SK-N-SH (cell line): ENCODE measurements around the gene PRIMPOL. TPM values are rescaled to one million over a fixed set of nuclear protein-coding genes. Genes with fewer than 3 reads are reported as not detected.
A peak's percentile ranks its signal among the peaks of the same experiment; 100 is the strongest.

Experiments
- CTCF ChIA-PET: fragments of 300-600, 350-600 bp; formaldehyde crosslinking; extraction: SDS; loops from one replicate; lab custom pipeline; 2021; lab: Yijun Ruan, JAX
- POLR2A ChIA-PET: fragments of 350-600 bp; sonication (Branson Sonifier 250); formaldehyde crosslinking; extraction: SDS; loops from one replicate; lab custom pipeline; 2020; ENCODE audit warnings: antibody characterized with exemption, inconsistent platforms; lab: Yijun Ruan, JAX
- DNase-seq: peaks from one replicate; pipeline ENCODE4 v3.0.0; 2012
- H2AFZ ChIP-seq: fragments of 200-600 bp; sonication (generic); 2 replicates; pipeline ENCODE4 v1.8.1; 2016; ENCODE audit warnings: antibody characterized with exemption, mild to moderate bottlenecking, low read depth
- H3F3A ChIP-seq: fragments of 200-600 bp; sonication (generic); replicated peaks from 2 replicates; pipeline ENCODE3; 2016; ENCODE audit warnings: antibody characterized with exemption, mild to moderate bottlenecking; ENCODE audit not compliant: insufficient read depth
- H3K27ac ChIP-seq, 2 experiments: fragments of 200-500 bp in 1 of 2; fragments of 200-600 bp in 1 of 2; sonication (Bioruptor generic) in 1 of 2; sonication (generic), shearing (Covaris generic) in 1 of 2; 2 replicates each; pipeline versions ENCODE4 v1.5.1 to v1.6.1; 2014 to 2016; ENCODE audit warnings: low read depth in 2 of 2, inconsistent platforms in 1 of 2, low read length in 1 of 2, mild to moderate bottlenecking in 1 of 2, mixed read lengths in 1 of 2
- H3K27me3 ChIP-seq: fragments of 200-600 bp; sonication (generic), shearing (Covaris generic); 2 replicates; pipeline ENCODE4 v1.6.1; 2016; ENCODE audit warnings: mixed run types; ENCODE audit not compliant: insufficient read depth
- H3K36me3 ChIP-seq, 2 experiments: fragments of 200-500 bp in 1 of 2; fragments of 200-600 bp in 1 of 2; sonication (Bioruptor generic) in 1 of 2; sonication (generic) in 1 of 2; replicated peaks in 1 of 2; 2 replicates each; pipeline versions ENCODE3 to v1.5.1; 2014 to 2016; ENCODE audit warnings: low read length in 1 of 2, mild to moderate bottlenecking in 1 of 2; ENCODE audit not compliant: insufficient read depth in 2 of 2, control insufficient read depth in 1 of 2
- H3K4me1 ChIP-seq, 2 experiments: fragments of 200-500 bp in 1 of 2; fragments of 200-600 bp in 1 of 2; sonication (Bioruptor generic) in 1 of 2; sonication (generic), shearing (Covaris generic) in 1 of 2; 2 replicates each; pipeline versions ENCODE4 v1.5.1 to v1.6.1; 2014 to 2016; ENCODE audit warnings: low read depth in 1 of 2, low read length in 1 of 2, mixed run types in 1 of 2; ENCODE audit not compliant: insufficient read depth in 2 of 2, control insufficient read depth in 1 of 2
- H3K4me2 ChIP-seq: fragments of 200-600 bp; sonication (generic), shearing (Covaris generic); 2 replicates; pipeline ENCODE4 v1.6.1; 2017; ENCODE audit warnings: mixed run types
- H3K4me3 ChIP-seq, 2 experiments: fragments of 200-500 bp in 1 of 2; fragments of 200-600 bp in 1 of 2; sonication (Bioruptor generic) in 1 of 2; sonication (generic), shearing (Covaris generic) in 1 of 2; 2 replicates each; pipeline versions ENCODE4 v1.5.1 to v1.8.1; 2014 to 2016; ENCODE audit warnings: low read depth in 2 of 2, inconsistent platforms in 1 of 2, low read length in 1 of 2, mild to moderate bottlenecking in 1 of 2, mixed read lengths in 1 of 2, moderate library complexity in 1 of 2
- H3K79me2 ChIP-seq: fragments of 200-600 bp; sonication (generic); 2 replicates; pipeline ENCODE4 v1.8.1; 2017; ENCODE audit warnings: mild to moderate bottlenecking; ENCODE audit not compliant: insufficient read depth
- H3K9ac ChIP-seq: fragments of 200-600 bp; sonication (generic); 2 replicates; pipeline ENCODE4 v1.6.1; 2017; ENCODE audit warnings: mixed run types
- H3K9me2 ChIP-seq: fragments of 200-600 bp; sonication (generic); 2 replicates; pipeline ENCODE4 v1.6.1; 2017; ENCODE audit warnings: mixed run types
- H3K9me3 ChIP-seq: fragments of 200-600 bp; sonication (generic); 2 replicates; pipeline ENCODE4 v1.6.1; 2017; ENCODE audit warnings: mixed run types, mild to moderate bottlenecking, moderate library complexity
- H4K20me1 ChIP-seq: fragments of 200-600 bp; sonication (generic); 2 replicates; pipeline ENCODE4 v1.6.1; 2017; ENCODE audit warnings: mild to moderate bottlenecking, mixed run types; ENCODE audit not compliant: insufficient read depth
- CHD2 ChIP-seq: fragments of 150-350 bp; IDR thresholded peaks from 2 replicates; pipeline ENCODE4 v1.6.1; 2018; ENCODE audit warnings: low read length; ENCODE audit not compliant: partially characterized antibody
- CTCF ChIP-seq: fragments of 200-600 bp; sonication (generic); IDR thresholded peaks from 2 replicates; pipeline ENCODE4 v1.6.1; 2017; ENCODE audit warnings: antibody characterized with exemption, mild to moderate bottlenecking, moderate library complexity
- ELF1 ChIP-seq: IDR thresholded peaks from 2 replicates; pipeline ENCODE4 v1.4.0; 2012
- FOSL2 ChIP-seq: IDR thresholded peaks from 2 replicates; pipeline ENCODE4 v1.4.0; 2012; ENCODE audit warnings: low read depth, mild to moderate bottlenecking, moderate library complexity, borderline replicate concordance
- FOXM1 ChIP-seq: IDR thresholded peaks from 2 replicates; pipeline ENCODE4 v1.4.0; 2012; ENCODE audit warnings: low read depth, mild to moderate bottlenecking
- GABPA ChIP-seq: IDR thresholded peaks from 2 replicates; pipeline ENCODE4 v1.4.0; 2012; ENCODE audit warnings: low read depth, mild to moderate bottlenecking
- IRF3 ChIP-seq: fragments of 150-350 bp; IDR thresholded peaks from 2 replicates; pipeline ENCODE4 v1.6.1; 2016; ENCODE audit warnings: mild to moderate bottlenecking, low read depth, low read length
- MAX ChIP-seq: IDR thresholded peaks from 2 replicates; pipeline ENCODE4 v1.4.0; 2012; ENCODE audit warnings: low read depth
- NRF1 ChIP-seq: IDR thresholded peaks from 2 replicates; pipeline ENCODE4 v1.6.1; 2012; ENCODE audit warnings: low read depth, mild to moderate bottlenecking, low read length
- PBX3 ChIP-seq: IDR thresholded peaks from 2 replicates; pipeline ENCODE4; 2012
- POLR2AphosphoS5 ChIP-seq: IDR thresholded peaks from 2 replicates; pipeline ENCODE4 v1.6.1; 2012; ENCODE audit warnings: low read depth, low read length
- RCOR1 ChIP-seq: fragments of 150-350 bp; IDR thresholded peaks from 2 replicates; pipeline ENCODE4 v1.6.1; 2017; ENCODE audit warnings: antibody characterized with exemption, low read length
- REST ChIP-seq: IDR thresholded peaks from 2 replicates; pipeline ENCODE4 v1.6.1; 2012; ENCODE audit warnings: mild to moderate bottlenecking, low read depth, low read length, moderate library complexity
- RFX5 ChIP-seq: IDR thresholded peaks from 2 replicates; pipeline ENCODE4 v1.6.1; 2012; ENCODE audit warnings: mild to moderate bottlenecking, improper control_type of control experiment, low read length
- RXRA ChIP-seq: IDR thresholded peaks from 2 replicates; pipeline ENCODE4 v1.4.0; 2012; ENCODE audit warnings: low read depth, mild to moderate bottlenecking, borderline replicate concordance
- SIN3A ChIP-seq: IDR thresholded peaks from 2 replicates; pipeline ENCODE4 v1.6.1; 2012; ENCODE audit warnings: low read depth, mild to moderate bottlenecking, low read length, moderate library complexity, borderline replicate concordance
- TEAD4 ChIP-seq: IDR thresholded peaks from 2 replicates; pipeline ENCODE4 v1.4.0; 2012; ENCODE audit warnings: mild to moderate bottlenecking, borderline replicate concordance; ENCODE audit not compliant: insufficient read depth
- USF1 ChIP-seq: IDR thresholded peaks from 2 replicates; pipeline ENCODE4 v1.4.0; 2012; ENCODE audit warnings: low read depth, borderline replicate concordance
- USF2 ChIP-seq: fragments of 150-350 bp; IDR thresholded peaks from 2 replicates; pipeline ENCODE4 v1.6.1; 2017; ENCODE audit warnings: antibody characterized with exemption, low read length, low read depth, borderline replicate concordance
- YY1 ChIP-seq: IDR thresholded peaks from 2 replicates; pipeline ENCODE4 v1.4.0; 2012; ENCODE audit warnings: low read depth, mild to moderate bottlenecking
- ZBTB33 ChIP-seq: IDR thresholded peaks from 2 replicates; pipeline ENCODE4 v1.4.0; 2012; ENCODE audit warnings: low read depth, borderline replicate concordance
- WGBS: methylation state at CpG from one replicate; pipeline ENCODE4 v1.1.6; 2017; ENCODE audit warnings: low lambda C conversion rate; 5-methylcytosine and 5-hydroxymethylcytosine counted together
- polyA plus RNA-seq, 3 experiments: library from polyadenylated mRNA; depleted of rRNA; stranded (reverse); fragments of >200 nt; gene quantifications; 2 replicates each; pipeline ENCODE4 v1.2.3, GENCODE V29; 2012

Gene PRIMPOL
- polyA plus RNA-seq, 1 of the 3 experiments (the other 2 are of a cell fraction), result 8.0 TPM

GRCh38 chr4:184688447-184688846 lies 38.9 kb downstream of the PRIMPOL start:
- H3K27me3 ChIP-seq, result no peaks in the 10 kb centered on the region
- no peaks in the 10 kb centered on the region for H3K9me2 ChIP-seq
- no peak overlapping the region for H3K4me3 ChIP-seq
- H3K4me1 ChIP-seq, result peaks cover 0 to 12% of the 10 kb centered on the region in 2 experiments; a peak in 1 of 4 replicates
- CTCF ChIA-PET, result no interaction called here
- peaks cover 10% of the 10 kb centered on the region for H3F3A ChIP-seq
- DNase-seq, result no peak
- POLR2A ChIA-PET, result no interaction called here
- peak overlapping the region; percentile 35 to 63; a peak in 3 of 4 replicates for H3K27ac ChIP-seq
- WGBS, result 28% methylated on average over 11 of the region's 11 CpGs
- H4K20me1 ChIP-seq, result no peaks in the 10 kb centered on the region
- no peaks in the 10 kb centered on the region; the same call in 1 of the 2 replicates for H3K9me3 ChIP-seq
- no peaks in the 10 kb centered on the region for H3K79me2 ChIP-seq
- H3K9ac ChIP-seq, result peak overlapping the region; percentile 19; the same call in 1 of the 2 replicates
- H3K36me3 ChIP-seq, result peaks cover 9 to 21% of the 10 kb centered on the region in 2 experiments
- H2AFZ ChIP-seq, result peak overlapping the region; percentile 57; the same call in 1 of the 2 replicates
- H3K4me2 ChIP-seq, result peak overlapping the region; percentile 59
- TF ChIP-seq NRF1, result no peak
- no peak for TF ChIP-seq YY1
- TF ChIP-seq RFX5, result no peak
- no peak for TF ChIP-seq IRF3
- TF ChIP-seq CHD2, result no peak
- peak; percentile 75; the same call in 1 of the 2 replicates for TF ChIP-seq SIN3A
- peak; percentile 62; the same call in 1 of the 2 replicates for TF ChIP-seq ELF1
- TF ChIP-seq POLR2AphosphoS5, result peak; percentile 49; the same call in 1 of the 2 replicates
- TF ChIP-seq USF1, result no peak
- TF ChIP-seq REST, result no peak
- TF ChIP-seq CTCF, result no peak
- TF ChIP-seq FOSL2, result peak; percentile 87
- 0 out of 2 replicates have a peak, but pooled peaks have one; percentile 36 for TF ChIP-seq RXRA
- peak; percentile 74 for TF ChIP-seq PBX3
- 0 out of 2 replicates have a peak, but pooled peaks have one; percentile 26 for TF ChIP-seq TEAD4
- TF ChIP-seq ZBTB33, result no peak
- no peak for TF ChIP-seq RCOR1
- peak; percentile 22; the same call in 1 of the 2 replicates for TF ChIP-seq FOXM1
- TF ChIP-seq GABPA, result peak; percentile 39; the same call in 1 of the 2 replicates
- TF ChIP-seq USF2, result no peak
- TF ChIP-seq MAX, result peak; percentile 76
